ENCODE results near the gene ZNF480. TPM values are rescaled to one million over a fixed set of nuclear protein-coding genes. Genes with fewer than 3 reads are reported as not detected.
"Not testable (repeated sequence)": the region's sequence is repeated elsewhere in the genome, so short reads cannot be mapped to it uniquely, and the experiment has no call there.

ZNF480 gene
- total RNA-seq, result 9.4 and 10.3 TPM in 2 replicates

GRCh38 chr19:52296773-52297600 is at the start of gene ZNF480:
ZNF480 (plus strand) TSS chr19:52297169; CDS start chr19:52300413, 3,244 bp downstream.
- Histone ChIP-seq H3K79me2 (ENCODE audit: insufficient read depth, low read length) (no peaks in the 10 kb centered on the region), H3K9me3 (ENCODE audit: low read depth, low read length) (no peaks in the 10 kb centered on the region), H2AFZ (ENCODE audit: low read length) (peak within 1 kb of the TSS; percentile 97), H4K20me1 (ENCODE audit: insufficient read depth, low read length) (no peaks in the 10 kb centered on the region), H3K4me1 (ENCODE audit: insufficient read depth, low read length) (peaks cover 12% of the 10 kb centered on the region), H3K27ac (ENCODE audit: low read depth, low read length) (peak within 1 kb of the TSS; percentile 93), H3K4me2 (ENCODE audit: insufficient read depth, low read length) (peak within 1 kb of the TSS; percentile 95), H3K27me3 (ENCODE audit: insufficient read depth, low read length) (no peaks in the 10 kb centered on the region), H3K4me3 (ENCODE audit: insufficient read depth, low read length) (peak within 1 kb of the TSS; percentile 96), H3K36me3 (ENCODE audit: insufficient read depth, low read length) (peaks cover 17% of the 10 kb centered on the region)
- TF ChIP-seq, protein P1, sequence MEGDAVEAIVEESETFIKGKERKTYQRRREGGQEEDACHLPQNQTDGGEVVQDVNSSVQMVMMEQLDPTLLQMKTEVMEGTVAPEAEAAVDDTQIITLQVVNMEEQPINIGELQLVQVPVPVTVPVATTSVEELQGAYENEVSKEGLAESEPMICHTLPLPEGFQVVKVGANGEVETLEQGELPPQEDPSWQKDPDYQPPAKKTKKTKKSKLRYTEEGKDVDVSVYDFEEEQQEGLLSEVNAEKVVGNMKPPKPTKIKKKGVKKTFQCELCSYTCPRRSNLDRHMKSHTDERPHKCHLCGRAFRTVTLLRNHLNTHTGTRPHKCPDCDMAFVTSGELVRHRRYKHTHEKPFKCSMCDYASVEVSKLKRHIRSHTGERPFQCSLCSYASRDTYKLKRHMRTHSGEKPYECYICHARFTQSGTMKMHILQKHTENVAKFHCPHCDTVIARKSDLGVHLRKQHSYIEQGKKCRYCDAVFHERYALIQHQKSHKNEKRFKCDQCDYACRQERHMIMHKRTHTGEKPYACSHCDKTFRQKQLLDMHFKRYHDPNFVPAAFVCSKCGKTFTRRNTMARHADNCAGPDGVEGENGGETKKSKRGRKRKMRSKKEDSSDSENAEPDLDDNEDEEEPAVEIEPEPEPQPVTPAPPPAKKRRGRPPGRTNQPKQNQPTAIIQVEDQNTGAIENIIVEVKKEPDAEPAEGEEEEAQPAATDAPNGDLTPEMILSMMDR (IDR thresholded peaks at IDR 0.05; ENCODE audit: extremely low read depth, low read depth, low read length), result no peak
- peak; percentile 93 for DNase-seq (ENCODE audit: insufficient read length, low spot score, missing footprints)

DNA sequence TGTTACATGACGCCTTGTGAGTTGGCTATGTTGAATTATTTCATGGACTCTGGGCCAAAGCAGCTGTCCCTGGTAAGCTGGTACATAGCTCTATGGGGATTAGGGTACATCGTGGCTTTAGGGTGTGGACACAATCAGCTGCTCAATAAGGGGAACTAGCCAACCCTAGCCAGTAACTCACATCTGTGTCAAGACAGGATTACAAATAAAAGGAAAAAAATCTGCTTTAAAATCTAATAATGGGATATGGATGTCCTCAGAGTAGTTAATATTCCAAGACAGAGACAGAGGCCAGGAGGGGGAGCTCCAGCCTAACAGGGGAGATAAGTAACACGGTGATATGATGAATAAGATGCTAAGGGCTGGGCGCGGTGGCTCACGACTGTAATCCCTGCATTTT is 48.7 kb upstream of the ZNF480 start:
- no peak overlapping the region for H3K4me2 ChIP-seq (ENCODE audit: insufficient read depth, low read length)
- peak; percentile 65 for DNase-seq (ENCODE audit: insufficient read length, low spot score, missing footprints)
- H3K27ac ChIP-seq (ENCODE audit: low read depth, low read length), result no peak overlapping the region
- TF ChIP-seq, protein P1 (IDR thresholded peaks at IDR 0.05; ENCODE audit: extremely low read depth, low read depth, low read length), result peak; percentile 62
- no peaks in the 10 kb centered on the region for H4K20me1 ChIP-seq (ENCODE audit: insufficient read depth, low read length)
- H3K79me2 ChIP-seq (ENCODE audit: insufficient read depth, low read length), result no peaks in the 10 kb centered on the region
- no peaks in the 10 kb centered on the region for H3K9me3 ChIP-seq (ENCODE audit: low read depth, low read length)
- H3K4me3 ChIP-seq (ENCODE audit: insufficient read depth, low read length), result no peak overlapping the region
- no peak overlapping the region for H2AFZ ChIP-seq (ENCODE audit: low read length)
- H3K27me3 ChIP-seq (ENCODE audit: insufficient read depth, low read length), result no peaks in the 10 kb centered on the region
- H3K36me3 ChIP-seq (ENCODE audit: insufficient read depth, low read length), result no peaks in the 10 kb centered on the region
- H3K4me1 ChIP-seq (ENCODE audit: insufficient read depth, low read length), result no peaks in the 10 kb centered on the region

GRCh38 chr19:52258426-52258825 is 38.5 kb upstream of the ZNF480 start:
- no peaks in the 10 kb centered on the region for H3K27me3 ChIP-seq (ENCODE audit: insufficient read depth, low read length)
- H3K36me3 ChIP-seq (ENCODE audit: insufficient read depth, low read length), result no peaks in the 10 kb centered on the region
- no peak overlapping the region for H3K4me3 ChIP-seq (ENCODE audit: insufficient read depth, low read length)
- no peak overlapping the region for H2AFZ ChIP-seq (ENCODE audit: low read length)
- no peaks in the 10 kb centered on the region for H3K9me3 ChIP-seq (ENCODE audit: low read depth, low read length)
- no peak overlapping the region for H3K4me2 ChIP-seq (ENCODE audit: insufficient read depth, low read length)
- no peak for DNase-seq (ENCODE audit: insufficient read length, low spot score, missing footprints)
- TF ChIP-seq, protein P1 (IDR thresholded peaks at IDR 0.05; ENCODE audit: extremely low read depth, low read depth, low read length), result no peak
- no peaks in the 10 kb centered on the region for H3K79me2 ChIP-seq (ENCODE audit: insufficient read depth, low read length)
- no peak overlapping the region for H3K27ac ChIP-seq (ENCODE audit: low read depth, low read length)
- H3K4me1 ChIP-seq (ENCODE audit: insufficient read depth, low read length), result no peaks in the 10 kb centered on the region
- no peaks in the 10 kb centered on the region for H4K20me1 ChIP-seq (ENCODE audit: insufficient read depth, low read length)

- DNase-seq (ENCODE audit: insufficient read length, low spot score, missing footprints), result peak; percentile 25
- H4K20me1 ChIP-seq (ENCODE audit: insufficient read depth, low read length); H3K36me3 ChIP-seq (ENCODE audit: insufficient read depth, low read length); H3K79me2 ChIP-seq (ENCODE audit: insufficient read depth, low read length); H3K27ac ChIP-seq (ENCODE audit: low read depth, low read length); H3K9me3 ChIP-seq (ENCODE audit: low read depth, low read length); H3K27me3 ChIP-seq (ENCODE audit: insufficient read depth, low read length); H2AFZ ChIP-seq (ENCODE audit: low read length); H3K4me1 ChIP-seq (ENCODE audit: insufficient read depth, low read length); H3K4me3 ChIP-seq (ENCODE audit: insufficient read depth, low read length); H3K4me2 ChIP-seq (ENCODE audit: insufficient read depth, low read length): not testable (repeated sequence)
Observed at GRCh38 chr19:52265556-52265955, 31.4 kb upstream of the ZNF480 start.
